ENCODE measurements around the gene LHX1. TPM values are rescaled to one million over a fixed set of nuclear protein-coding genes. Genes with fewer than 3 reads are reported as not detected.

Gene LHX1
- total and polyA plus RNA-seq, 10 of the 15 experiments (the other 5 are each of a cell fraction or from before 2014, with no cell fraction given) = not detected

- in situ Hi-C loops (cut with MboI) (no loop called here), intact Hi-C loops (cut with micrococcal nuclease; ENCODE audit: unreplicated experiment) (no loop called here)
- RAD21 ChIA-PET (ENCODE audit: unreplicated experiment) = no interaction called here
- H3K4me2 ChIP-seq (ENCODE audit: control insufficient read depth, insufficient read depth) = no peak overlapping the region
- POLR2A ChIA-PET = no interaction called here
- no peaks in the 10 kb centered on the region for H3K36me3 ChIP-seq (ENCODE audit: control insufficient read depth in 2 of 2, insufficient read depth in 2 of 2, low read length in 1 of 2)
- H4K20me1 ChIP-seq (ENCODE audit: control insufficient read depth, insufficient read depth) = no peaks in the 10 kb centered on the region
- H3K9ac ChIP-seq (ENCODE audit: control insufficient read depth, insufficient read depth, low read length) = no peak overlapping the region
- TF ChIP-seq SMC3 (IDR thresholded peaks at IDR 0.05; ENCODE audit: borderline replicate concordance, low read length) = no peak
- TF ChIP-seq SREBF1 (IDR thresholded peaks at IDR 0.05; ENCODE audit: low read length) = no peak
- no peak for TF ChIP-seq STAT1 (conservative IDR thresholded peaks at IDR 0.05)
- TF ChIP-seq IRF4 (IDR thresholded peaks at IDR 0.05; ENCODE audit: low read depth, low read length) = no peak
- no peak for TF ChIP-seq HSF1 (IDR thresholded peaks at IDR 0.05; ENCODE audit: low read depth, low read length)
- no peak for TF ChIP-seq POLR2AphosphoS5 (IDR thresholded peaks at IDR 0.05; ENCODE audit: low read length)
- no peak for TF ChIP-seq TCF3 (IDR thresholded peaks at IDR 0.05; ENCODE audit: borderline replicate concordance, insufficient read depth, low read depth, low read length)
- TF ChIP-seq MTA3 (IDR thresholded peaks at IDR 0.05; ENCODE audit: borderline replicate concordance, low read length) = no peak
- no peak for TF ChIP-seq NR2F1 (conservative IDR thresholded peaks at IDR 0.05)
- SMC1A ChIA-PET (ENCODE audit: uncharacterized antibody, unreplicated experiment) = no interaction called here
- H3K9me3 ChIP-seq (replicated peaks; ENCODE audit: control insufficient read depth, insufficient read depth, low read length) = no peaks in the 10 kb centered on the region
- DNase-seq (ENCODE audit: low read depth, low spot score) = no peak
- H2AFZ ChIP-seq (ENCODE audit: control insufficient read depth, low read depth, low read length) = no peak overlapping the region
- BruUV-seq (replicated peaks) = no TSS peak
- no peak overlapping the region for H3K4me3 ChIP-seq
- ATAC-seq = no peak
- FAIRE-seq = no peak
- no peaks in the 10 kb centered on the region for H3K4me1 ChIP-seq (ENCODE audit: control insufficient read depth, insufficient read depth, low read length)
- no peaks in the 10 kb centered on the region; a peak in 1 of 4 replicates for H3K27me3 ChIP-seq (replicated peaks in 1 of 2; ENCODE audit: control insufficient read depth in 2 of 2, insufficient read depth in 2 of 2, low read length in 1 of 2)
- CTCF ChIA-PET = interaction anchor here (0.6 kb wide), 1 partner anchor 138 kb away, joined by 3 read pairs; no protein-coding TSS in a partner anchor
- 19% methylated on average over 5 of the region's 5 CpGs for WGBS (ENCODE audit: insufficient coverage, insufficient replicate concordance, low lambda C conversion rate, missing lambda C conversion rate)
- H3K79me2 ChIP-seq (ENCODE audit: control insufficient read depth, insufficient read depth, low read length) = no peaks in the 10 kb centered on the region
- H3K27ac ChIP-seq (ENCODE audit: control insufficient read depth, insufficient read depth) = no peak overlapping the region
These were observed 26.8 kb upstream of the LHX1 start for GRCh38 chr17:36910513-36910912.

Measured in GM12878 (cell line).